Epithelial cell of proximal tubule (primary cell): ENCODE measurements around the gene SQSTM1. TPM values are rescaled to one million over a fixed set of nuclear protein-coding genes. Genes with fewer than 3 reads are reported as not detected.

Experiments used
- DNase-seq: peaks from one replicate; pipeline ENCODE4 v3.0.0-alpha.2; 2011; ENCODE audit warnings: low read depth
- H3K4me3 ChIP-seq: 2 replicates; pipeline ENCODE4 v1.5.1; 2011; ENCODE audit warnings: low read depth, mild to moderate bottlenecking, low read length
- total RNA-seq: library from RNA; depleted of rRNA; stranded (reverse); fragments of >200 nt; gene quantifications from 2 replicates; pipeline ENCODE4 v1.2.3, GENCODE V29; 2015
- TF ChIP-seq, protein P1 (sequence below): conservative IDR thresholded peaks from 2 replicates; pipeline ENCODE4 v1.5.1; 2012; ENCODE audit warnings: low read depth, mild to moderate bottlenecking, low read length

The SQSTM1 gene
- total RNA-seq: 233 and 275 TPM in 2 replicates

DNA sequence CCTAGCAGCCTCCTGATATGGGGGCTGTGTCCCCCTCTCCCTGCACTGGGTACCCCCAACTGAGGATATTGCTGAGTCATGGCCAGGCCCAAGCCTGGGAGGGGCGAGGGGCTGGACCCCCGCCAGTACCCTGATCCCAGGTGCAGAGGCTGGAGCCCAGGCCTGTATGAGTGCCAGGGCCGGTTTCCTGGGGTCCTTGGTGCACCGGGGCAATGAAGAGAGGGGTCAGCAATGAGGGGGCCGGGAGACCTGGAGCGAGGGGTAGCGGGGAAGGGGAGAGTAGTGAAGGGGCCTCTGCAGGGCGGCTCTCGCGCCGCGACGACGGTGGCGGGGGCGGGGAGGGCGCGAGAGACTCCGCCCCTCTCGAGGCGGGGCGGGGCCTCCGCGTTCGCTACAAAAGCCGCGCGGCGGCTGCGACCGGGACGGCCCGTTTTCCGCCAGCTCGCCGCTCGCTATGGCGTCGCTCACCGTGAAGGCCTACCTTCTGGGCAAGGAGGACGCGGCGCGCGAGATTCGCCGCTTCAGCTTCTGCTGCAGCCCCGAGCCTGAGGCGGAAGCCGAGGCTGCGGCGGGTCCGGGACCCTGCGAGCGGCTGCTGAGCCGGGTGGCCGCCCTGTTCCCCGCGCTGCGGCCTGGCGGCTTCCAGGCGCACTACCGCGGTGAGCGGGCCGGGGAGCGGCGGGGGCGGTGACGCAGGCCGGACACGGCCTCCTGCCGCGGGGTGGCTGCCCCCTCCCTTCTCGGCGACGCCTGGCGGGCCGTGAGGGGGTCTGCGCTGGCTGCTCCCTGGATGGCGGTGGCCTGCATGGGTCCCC lies at the start of gene SQSTM1:
Gene SQSTM1, plus strand, starts transcription at position 423 of the 815 bp plus-strand sequence. Its CDS starts 32 bp downstream, at position 455.
- peak within 1 kb of the TSS; percentile 84 for H3K4me3 ChIP-seq
- no peak for DNase-seq
- TF ChIP-seq, protein P1, sequence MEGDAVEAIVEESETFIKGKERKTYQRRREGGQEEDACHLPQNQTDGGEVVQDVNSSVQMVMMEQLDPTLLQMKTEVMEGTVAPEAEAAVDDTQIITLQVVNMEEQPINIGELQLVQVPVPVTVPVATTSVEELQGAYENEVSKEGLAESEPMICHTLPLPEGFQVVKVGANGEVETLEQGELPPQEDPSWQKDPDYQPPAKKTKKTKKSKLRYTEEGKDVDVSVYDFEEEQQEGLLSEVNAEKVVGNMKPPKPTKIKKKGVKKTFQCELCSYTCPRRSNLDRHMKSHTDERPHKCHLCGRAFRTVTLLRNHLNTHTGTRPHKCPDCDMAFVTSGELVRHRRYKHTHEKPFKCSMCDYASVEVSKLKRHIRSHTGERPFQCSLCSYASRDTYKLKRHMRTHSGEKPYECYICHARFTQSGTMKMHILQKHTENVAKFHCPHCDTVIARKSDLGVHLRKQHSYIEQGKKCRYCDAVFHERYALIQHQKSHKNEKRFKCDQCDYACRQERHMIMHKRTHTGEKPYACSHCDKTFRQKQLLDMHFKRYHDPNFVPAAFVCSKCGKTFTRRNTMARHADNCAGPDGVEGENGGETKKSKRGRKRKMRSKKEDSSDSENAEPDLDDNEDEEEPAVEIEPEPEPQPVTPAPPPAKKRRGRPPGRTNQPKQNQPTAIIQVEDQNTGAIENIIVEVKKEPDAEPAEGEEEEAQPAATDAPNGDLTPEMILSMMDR: no peak

DNA sequence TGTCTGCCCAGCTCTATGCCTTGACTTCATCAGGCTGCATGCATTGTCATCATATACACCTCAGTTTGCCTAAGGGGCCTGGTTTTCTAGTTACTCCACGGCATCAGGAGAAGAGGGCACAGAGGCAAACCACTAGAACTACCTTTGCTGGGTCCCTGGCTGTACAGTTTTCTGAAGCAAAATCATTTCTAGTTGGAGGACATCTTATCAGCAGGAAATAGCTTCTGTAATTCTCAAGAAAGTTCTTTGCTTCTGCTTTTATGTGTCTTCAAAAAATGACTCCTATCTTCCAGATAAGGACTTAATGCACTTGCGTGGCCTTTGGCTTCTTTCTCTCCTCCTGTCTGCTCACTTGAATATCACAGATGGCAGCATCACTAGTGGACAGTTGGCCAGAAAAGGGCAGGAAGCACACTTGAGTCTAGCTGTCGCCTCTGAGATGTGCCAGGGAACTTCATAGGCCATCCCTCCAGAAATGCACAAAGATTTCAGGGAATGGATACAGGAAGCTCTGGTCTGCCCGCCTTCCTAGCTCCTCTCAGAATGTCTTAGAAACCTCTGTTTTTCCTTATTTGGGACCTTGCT lies 49.3 kb upstream of the SQSTM1 start:
- no peak overlapping the region for H3K4me3 ChIP-seq
- TF ChIP-seq, protein P1: no peak
- DNase-seq: no peak

DNA sequence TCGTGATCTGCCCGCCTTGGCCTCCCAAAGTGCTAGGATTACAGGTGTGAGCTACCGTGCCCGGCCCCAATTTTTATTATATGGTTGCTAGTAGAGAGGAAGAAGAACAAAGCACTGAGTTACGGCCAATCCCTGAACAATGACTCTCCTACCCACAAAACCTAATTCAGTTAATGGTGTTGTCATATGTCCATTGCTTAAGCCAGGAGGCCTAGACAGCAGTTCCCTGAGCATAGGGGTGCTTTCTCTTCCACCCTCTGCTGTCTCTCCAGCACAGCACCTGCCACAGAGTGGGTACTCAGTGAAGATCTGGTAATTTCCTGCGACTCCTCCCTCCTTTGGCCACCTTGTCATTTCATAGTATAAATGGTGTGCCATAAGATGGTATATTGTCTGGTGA lies 48.4 kb upstream of the SQSTM1 start:
- DNase-seq: no peak
- TF ChIP-seq, protein P1: no peak
- no peak overlapping the region for H3K4me3 ChIP-seq

DNA sequence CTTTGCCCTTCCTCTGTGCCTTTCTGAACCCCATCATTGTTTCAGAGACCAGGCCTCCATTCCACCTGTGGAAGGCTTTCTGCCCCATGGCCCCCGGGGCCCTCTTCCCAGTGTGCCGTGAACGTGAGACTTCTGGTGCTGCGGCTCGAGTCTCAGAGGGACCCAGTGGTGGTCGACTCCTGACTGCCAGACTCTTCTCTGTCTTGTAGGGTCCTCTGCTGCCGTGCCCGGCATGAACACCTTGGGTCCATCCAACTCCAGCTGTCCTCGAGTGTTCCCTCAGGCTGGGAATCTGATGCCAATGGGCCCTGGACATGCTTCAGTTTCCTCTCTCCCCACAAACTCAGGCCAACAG lies 47.0 kb upstream of the SQSTM1 start:
- H3K4me3 ChIP-seq: no peak overlapping the region
- TF ChIP-seq, protein P1: no peak
- no peak for DNase-seq

DNA sequence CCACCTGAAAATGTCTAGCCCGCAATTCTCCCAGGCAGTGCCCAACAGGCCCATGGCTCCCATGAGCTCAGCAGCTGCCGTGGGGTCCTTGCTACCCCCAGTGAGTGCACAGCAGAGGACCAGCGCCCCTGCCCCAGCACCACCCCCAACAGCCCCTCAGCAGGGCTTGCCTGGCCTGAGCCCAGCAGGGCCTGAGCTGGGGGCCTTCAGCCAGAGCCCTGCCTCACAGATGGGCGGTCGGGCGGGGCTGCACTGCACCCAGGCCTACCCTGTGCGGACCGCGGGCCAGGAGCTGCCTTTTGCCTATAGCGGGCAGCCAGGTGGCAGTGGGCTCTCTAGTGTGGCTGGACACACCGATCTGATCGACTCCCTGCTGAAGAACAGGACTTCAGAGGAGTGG lies 46.3 kb upstream of the SQSTM1 start:
- DNase-seq: no peak
- no peak overlapping the region for H3K4me3 ChIP-seq
- TF ChIP-seq, protein P1: no peak

DNA sequence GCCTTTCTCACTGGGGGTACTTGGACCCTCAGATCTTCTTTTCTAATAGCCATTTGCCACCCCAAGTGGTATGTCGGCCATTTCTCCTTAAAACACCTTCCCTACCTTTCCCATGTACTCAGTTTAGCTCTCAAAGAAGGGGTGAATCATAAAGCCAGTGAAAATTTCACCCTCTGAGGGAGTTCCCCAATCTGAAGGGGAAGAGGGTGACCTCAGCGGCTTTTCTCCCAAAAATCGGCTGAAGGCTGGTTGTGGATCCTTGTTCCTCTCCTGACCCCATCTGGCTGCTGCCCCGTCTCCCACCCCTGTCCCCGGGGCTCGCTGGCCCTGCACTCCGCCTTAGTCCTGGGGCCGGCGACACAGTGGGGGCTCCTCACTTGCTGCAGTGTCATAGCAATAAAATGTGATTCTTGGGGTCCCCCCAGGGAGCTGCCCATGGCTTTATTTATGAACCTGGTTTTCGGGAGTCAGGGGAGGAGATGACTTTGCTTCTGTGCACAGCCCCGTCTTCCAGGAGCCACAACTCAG lies 44.2 kb upstream of the SQSTM1 start:
- TF ChIP-seq, protein P1: no peak
- no peak for DNase-seq
- H3K4me3 ChIP-seq: no peak overlapping the region

DNA sequence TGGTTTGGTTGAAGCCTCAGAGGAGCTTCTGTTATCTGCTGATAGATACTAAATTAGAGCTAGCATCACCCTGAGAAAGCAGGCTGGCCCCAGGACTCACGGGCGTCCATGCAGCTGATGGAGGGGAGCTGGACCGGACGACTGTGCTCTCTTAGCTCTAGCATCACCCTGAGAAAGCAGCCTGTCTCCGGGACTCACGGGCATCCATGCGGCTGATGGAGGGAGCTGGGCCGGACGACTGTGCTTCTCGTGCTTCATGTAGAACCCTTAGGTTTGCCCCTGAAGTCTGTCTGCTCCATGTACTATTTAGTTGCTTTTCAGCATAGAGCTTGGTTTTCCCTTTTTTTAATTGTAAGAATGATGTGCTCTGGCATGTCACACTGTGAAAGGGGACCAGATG lies 43.2 kb upstream of the SQSTM1 start:
- DNase-seq: no peak
- TF ChIP-seq, protein P1: no peak
- no peak overlapping the region for H3K4me3 ChIP-seq
